GM12801 (cell line): ENCODE data around the gene FGB.
A peak's percentile ranks its signal among the peaks of the same experiment; 100 is the strongest.

Experiments used
- CTCF ChIP-seq: IDR thresholded peaks from one replicate; pipeline ENCODE4 v1.5.1; 2011; ENCODE audit warnings: control low read depth; ENCODE audit not compliant: insufficient read length; ENCODE audit errors: extremely low read depth

FGB gene

GRCh38 chr4:154528869-154529268 lies 33.9 kb upstream of the FGB start:
- TF ChIP-seq CTCF: no peak

- TF ChIP-seq CTCF: no peak
Measured at GRCh38 chr4:154529728-154530519, 32.9 kb upstream of the FGB start.

GRCh38 chr4:154534296-154534695 lies 28.5 kb upstream of the FGB start:
- TF ChIP-seq CTCF: no peak

GRCh38 chr4:154542271-154542879 lies 20.4 kb upstream of the FGB start:
- no peak for TF ChIP-seq CTCF

GRCh38 chr4:154545689-154546088 lies 17.1 kb upstream of the FGB start:
- no peak for TF ChIP-seq CTCF

GRCh38 chr4:154549894-154550790 lies 12.7 kb upstream of the FGB start, which contains the start of gene PLRG1:
Gene PLRG1, minus strand, starts transcription at chr4:154550400. Its CDS starts 92 bp downstream, at chr4:154550308.
- TF ChIP-seq CTCF: no peak

- TF ChIP-seq CTCF: peak; percentile 4
Measured at GRCh38 chr4:154551872-154552686, 10.7 kb upstream of the FGB start.
